ENCODE results near the gene ATXN1. TPM values are rescaled to one million over a fixed set of nuclear protein-coding genes. Genes with fewer than 3 reads are reported as not detected.

The ATXN1 gene
- total RNA-seq, 1 donor from 2014 or later = 15.5 TPM

GRCh38 chr6:16671302-16672289 lies 89.7 kb downstream of the ATXN1 start:
- TF ChIP-seq CTCF (IDR thresholded peaks at IDR 0.05; ENCODE audit: partially characterized antibody, unreplicated experiment) = no peak
- H3K9me3 Mint-ChIP-seq (ENCODE audit: unreplicated experiment) = peaks cover 2% of the 10 kb centered on the region
- H3K4me3 Mint-ChIP-seq (ENCODE audit: unreplicated experiment) = no peak overlapping the region
- no peaks in the 10 kb centered on the region for H3K36me3 Mint-ChIP-seq (ENCODE audit: unreplicated experiment)
- no peak for DNase-seq
- H3K27me3 Mint-ChIP-seq (ENCODE audit: unreplicated experiment) = no peaks in the 10 kb centered on the region
- H3K27ac Mint-ChIP-seq (ENCODE audit: unreplicated experiment) = no peak overlapping the region
- no peaks in the 10 kb centered on the region for H3K4me1 Mint-ChIP-seq (ENCODE audit: low read depth, unreplicated experiment)

GRCh38 chr6:16670617-16671051 lies 90.6 kb downstream of the ATXN1 start:
- Mint-ChIP-seq H3K4me1 (ENCODE audit: low read depth, unreplicated experiment) (no peaks in the 10 kb centered on the region), H3K27ac (ENCODE audit: unreplicated experiment) (no peak overlapping the region), H3K9me3 (ENCODE audit: unreplicated experiment) (peaks cover 2% of the 10 kb centered on the region), H3K36me3 (ENCODE audit: unreplicated experiment) (no peaks in the 10 kb centered on the region), H3K4me3 (ENCODE audit: unreplicated experiment) (no peak overlapping the region), H3K27me3 (ENCODE audit: unreplicated experiment) (no peaks in the 10 kb centered on the region)
- DNase-seq = no peak
- no peak for TF ChIP-seq CTCF (IDR thresholded peaks at IDR 0.05; ENCODE audit: partially characterized antibody, unreplicated experiment)

GRCh38 chr6:16670183-16670582 lies 91.1 kb downstream of the ATXN1 start:
- Mint-ChIP-seq H3K36me3 (ENCODE audit: unreplicated experiment) (no peaks in the 10 kb centered on the region), H3K27ac (ENCODE audit: unreplicated experiment) (no peak overlapping the region), H3K4me3 (ENCODE audit: unreplicated experiment) (no peak overlapping the region), H3K9me3 (ENCODE audit: unreplicated experiment) (peaks cover 2% of the 10 kb centered on the region), H3K4me1 (ENCODE audit: low read depth, unreplicated experiment) (no peaks in the 10 kb centered on the region), H3K27me3 (ENCODE audit: unreplicated experiment) (no peaks in the 10 kb centered on the region)
- DNase-seq = no peak
- no peak for TF ChIP-seq CTCF (IDR thresholded peaks at IDR 0.05; ENCODE audit: partially characterized antibody, unreplicated experiment)

GRCh38 chr6:16669227-16669626 lies 92.0 kb downstream of the ATXN1 start:
- no peaks in the 10 kb centered on the region for H3K4me1 Mint-ChIP-seq (ENCODE audit: low read depth, unreplicated experiment)
- H3K27ac Mint-ChIP-seq (ENCODE audit: unreplicated experiment) = no peak overlapping the region
- H3K27me3 Mint-ChIP-seq (ENCODE audit: unreplicated experiment) = no peaks in the 10 kb centered on the region
- TF ChIP-seq CTCF (IDR thresholded peaks at IDR 0.05; ENCODE audit: partially characterized antibody, unreplicated experiment) = no peak
- H3K9me3 Mint-ChIP-seq (ENCODE audit: unreplicated experiment) = peaks cover 2% of the 10 kb centered on the region
- H3K4me3 Mint-ChIP-seq (ENCODE audit: unreplicated experiment) = no peak overlapping the region
- H3K36me3 Mint-ChIP-seq (ENCODE audit: unreplicated experiment) = no peaks in the 10 kb centered on the region
- no peak for DNase-seq

- H3K27me3 Mint-ChIP-seq (ENCODE audit: unreplicated experiment) = no peaks in the 10 kb centered on the region
- no peak overlapping the region for H3K27ac Mint-ChIP-seq (ENCODE audit: unreplicated experiment)
- H3K9me3 Mint-ChIP-seq (ENCODE audit: unreplicated experiment) = peaks cover 2% of the 10 kb centered on the region
- DNase-seq = no peak
- no peaks in the 10 kb centered on the region for H3K36me3 Mint-ChIP-seq (ENCODE audit: unreplicated experiment)
- TF ChIP-seq CTCF (IDR thresholded peaks at IDR 0.05; ENCODE audit: partially characterized antibody, unreplicated experiment) = no peak
- no peak overlapping the region for H3K4me3 Mint-ChIP-seq (ENCODE audit: unreplicated experiment)
- H3K4me1 Mint-ChIP-seq (ENCODE audit: low read depth, unreplicated experiment) = no peaks in the 10 kb centered on the region
These were observed 93.8 kb downstream of the ATXN1 start for GRCh38 chr6:16667509-16667908.
